ENCODE results near the gene VAMP4.
A peak's percentile ranks its signal among the peaks of the same experiment; 100 is the strongest.
"Not testable (repeated sequence)": the region's sequence is repeated elsewhere in the genome, so short reads cannot be mapped to it uniquely, and the experiment has no call there.

The VAMP4 gene

GRCh38 chr1:171699531-171699930 lies 42.3 kb downstream of the VAMP4 start:
- DNase-seq (ENCODE audit: low spot score) = no peak

DNA sequence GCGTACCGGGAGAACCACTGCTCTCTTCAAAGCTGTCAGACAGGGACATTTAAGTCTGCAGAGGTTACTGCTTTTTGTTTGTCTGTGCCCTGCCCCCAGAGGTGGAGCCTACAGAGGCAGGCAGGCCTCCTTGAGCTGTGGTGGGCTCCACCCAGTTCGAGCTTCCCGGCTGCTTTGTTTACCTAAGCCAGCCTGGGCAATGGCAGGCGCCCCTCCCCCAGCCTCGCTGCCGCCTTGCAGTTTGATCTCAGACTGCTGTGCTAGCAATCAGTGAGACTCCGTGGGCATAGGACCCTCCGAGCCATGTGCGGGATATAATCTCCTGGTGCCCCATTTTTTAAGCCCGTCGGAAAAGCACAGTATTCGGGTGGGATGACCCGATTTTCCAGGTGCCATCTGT lies 46.1 kb downstream of the VAMP4 start:
- DNase-seq (ENCODE audit: low spot score) = not testable (repeated sequence)

DNA sequence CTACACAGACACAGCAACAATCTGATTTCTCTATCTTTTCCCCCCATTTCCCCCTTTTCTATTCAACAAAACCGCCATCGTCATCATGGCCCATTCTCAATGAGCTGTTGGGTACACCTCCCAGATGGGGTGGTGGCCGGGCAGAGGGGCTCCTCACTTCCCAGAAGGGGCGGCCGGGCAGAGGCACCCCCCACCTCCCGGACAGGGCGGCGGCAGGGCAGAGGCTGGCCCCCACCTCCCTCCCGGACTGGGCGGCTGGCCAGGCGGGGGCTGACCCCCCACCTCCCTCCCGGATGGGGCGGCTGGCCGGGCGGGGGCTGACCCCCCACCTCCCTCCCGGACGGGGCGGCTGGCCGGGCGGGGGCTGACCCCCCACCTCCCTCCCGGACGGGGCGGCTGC lies 48.3 kb downstream of the VAMP4 start:
- not testable (repeated sequence) for DNase-seq (ENCODE audit: low spot score)

GRCh38 chr1:171683870-171684269 lies 58.0 kb downstream of the VAMP4 start:
- no peak for DNase-seq (ENCODE audit: low spot score)

DNA sequence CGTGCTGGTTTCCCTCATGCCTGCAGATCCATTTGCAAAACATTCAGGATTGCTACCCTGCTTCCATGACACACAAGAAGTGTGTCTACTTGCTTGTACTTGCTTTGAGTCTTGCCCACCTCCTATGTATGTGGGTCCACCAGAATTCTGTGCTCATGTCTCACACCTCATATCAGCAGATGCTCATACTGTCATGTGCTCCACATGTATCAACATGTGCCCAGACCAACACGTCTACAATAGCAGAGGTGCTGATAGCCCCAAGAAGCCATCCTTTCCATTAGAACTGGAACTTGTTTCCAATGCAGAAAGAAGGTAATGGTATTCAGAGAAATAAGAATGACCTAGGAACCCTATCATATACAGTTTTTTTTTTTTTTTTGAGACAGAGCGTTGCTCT lies 61.5 kb downstream of the VAMP4 start:
- DNase-seq (ENCODE audit: low spot score) = no peak

- DNase-seq (ENCODE audit: low spot score) = no peak
These were observed 65.0 kb downstream of the VAMP4 start for GRCh38 chr1:171676823-171677222.

DNA sequence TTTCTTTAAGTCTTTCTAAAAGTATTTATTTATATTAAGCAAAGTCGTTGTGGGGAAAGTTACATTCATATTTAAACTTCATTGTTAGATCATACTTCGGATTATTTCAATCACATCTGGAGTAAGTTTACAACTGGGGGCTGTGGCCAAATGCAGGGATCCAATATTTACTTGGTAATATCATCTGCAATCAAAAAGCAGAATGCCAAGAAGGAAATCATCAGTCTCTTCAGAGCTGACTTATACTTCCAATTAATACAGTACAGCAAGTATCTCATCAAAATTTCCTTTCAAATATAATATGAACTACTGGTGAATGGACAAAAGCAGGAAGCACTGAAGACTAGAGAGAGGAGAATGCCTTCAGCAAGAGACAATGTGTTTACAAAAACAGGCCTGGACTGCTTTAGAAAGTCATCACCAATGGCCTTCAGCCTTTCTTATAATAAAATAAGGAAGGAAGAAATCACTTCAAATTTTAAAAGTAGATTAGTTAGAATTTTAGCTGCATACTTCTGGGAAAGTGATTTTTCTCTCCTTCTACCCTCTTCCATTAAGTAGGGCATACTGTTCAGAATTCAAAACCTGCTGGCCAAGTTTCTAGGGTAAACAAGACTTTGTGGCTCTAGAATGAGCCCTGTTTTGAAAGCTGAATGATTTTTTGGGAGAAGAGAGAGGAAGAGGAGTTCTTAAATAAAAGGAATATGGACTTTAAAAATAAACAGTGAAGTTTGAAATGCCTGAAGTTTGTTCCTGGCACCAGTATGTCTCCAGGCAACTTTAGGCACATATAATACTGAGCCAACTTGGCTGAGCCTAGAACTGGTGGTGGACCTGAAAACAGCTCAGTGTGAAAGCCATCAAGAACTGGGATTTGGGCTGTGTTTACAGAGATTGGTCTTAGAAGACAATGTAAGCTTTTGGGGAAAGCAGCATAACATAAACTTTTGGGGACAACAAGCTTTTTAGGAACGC lies 67.1 kb downstream of the VAMP4 start:
- DNase-seq (ENCODE audit: low spot score) = peak; percentile 42

DNA sequence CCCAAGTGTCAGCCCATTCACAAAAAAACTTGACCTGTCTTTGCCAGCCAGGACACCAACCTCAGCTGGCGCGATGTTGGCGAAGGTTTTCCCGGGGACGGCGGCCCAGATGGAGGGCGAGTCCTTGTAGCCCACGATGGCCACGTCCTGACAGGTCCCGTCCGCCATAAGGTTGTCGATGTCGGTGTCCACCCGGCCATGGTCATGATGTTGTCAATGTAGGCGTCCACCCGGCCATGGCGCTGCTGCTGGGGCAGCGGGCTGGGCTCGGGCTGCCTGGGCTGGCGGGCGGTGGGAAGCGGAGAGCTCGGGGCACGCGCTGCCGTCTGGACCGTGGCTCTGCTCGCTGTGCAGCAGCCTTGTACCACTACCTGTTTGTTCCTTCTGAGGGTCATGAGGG lies 71.1 kb downstream of the VAMP4 start:
- DNase-seq (ENCODE audit: low spot score) = no peak

DNA sequence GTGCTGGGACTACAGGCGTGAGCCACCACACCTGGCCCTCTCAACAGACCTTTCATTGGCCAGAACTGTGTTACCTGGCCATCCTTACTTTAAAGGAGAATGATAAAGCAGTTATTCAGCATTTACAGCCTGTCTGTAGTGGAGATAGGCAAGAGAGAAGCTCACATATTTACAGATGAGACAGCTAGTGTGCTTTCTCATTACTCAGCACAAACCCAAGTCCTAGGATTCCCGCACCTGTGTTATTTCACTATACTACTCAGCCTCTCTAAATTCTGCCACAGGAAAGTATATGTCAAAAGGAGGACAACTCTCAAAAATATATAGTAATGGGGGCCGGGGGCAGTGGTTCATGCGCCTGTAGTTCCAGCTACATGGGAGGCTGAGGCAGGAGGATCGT lies 73.5 kb downstream of the VAMP4 start:
- DNase-seq (ENCODE audit: low spot score) = no peak

DNA sequence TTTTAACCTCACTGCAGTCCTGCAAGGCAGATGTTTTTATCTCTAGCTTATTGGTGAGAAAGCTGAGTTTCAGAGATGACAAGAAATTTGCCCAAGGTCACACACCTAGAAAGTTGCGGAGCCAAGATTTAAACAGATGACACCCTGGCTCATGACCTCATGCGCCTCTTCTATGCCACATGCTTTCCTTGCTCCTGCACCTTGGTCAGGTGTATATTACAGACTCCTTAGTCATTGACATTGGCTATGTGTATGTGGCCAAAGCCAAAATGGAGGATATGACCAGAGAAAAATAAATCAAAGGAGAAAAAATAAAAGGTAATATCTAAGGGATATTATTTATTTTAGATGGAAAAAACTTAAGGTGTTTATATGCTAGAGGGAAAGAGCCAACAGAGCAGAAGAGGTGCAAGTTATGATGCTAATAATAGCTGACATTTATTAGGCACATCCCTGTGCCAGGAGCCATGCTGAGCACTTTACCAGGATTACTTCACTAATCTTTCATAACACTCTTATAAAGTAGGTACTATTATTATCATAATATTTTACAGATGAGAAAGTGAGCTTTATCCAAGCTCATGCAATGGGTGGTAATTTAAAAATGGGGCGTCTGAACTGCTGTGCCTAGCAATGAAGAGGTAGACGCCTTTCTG lies 75.6 kb downstream of the VAMP4 start:
- no peak for DNase-seq (ENCODE audit: low spot score)

GRCh38 chr1:171664976-171665375 lies 76.9 kb downstream of the VAMP4 start:
- no peak for DNase-seq (ENCODE audit: low spot score)

- no peak for DNase-seq (ENCODE audit: low spot score)
These were observed 77.8 kb downstream of the VAMP4 start for GRCh38 chr1:171663854-171664575.

- no peak for DNase-seq (ENCODE audit: low spot score)
These were observed 78.6 kb downstream of the VAMP4 start for GRCh38 chr1:171663036-171663853.

- no peak for DNase-seq (ENCODE audit: low spot score)
These were observed 80.7 kb downstream of the VAMP4 start for GRCh38 chr1:171661076-171661650.

- not testable (repeated sequence) for DNase-seq (ENCODE audit: low spot score)
These were observed 85.7 kb downstream of the VAMP4 start for GRCh38 chr1:171656206-171656605.

DNA sequence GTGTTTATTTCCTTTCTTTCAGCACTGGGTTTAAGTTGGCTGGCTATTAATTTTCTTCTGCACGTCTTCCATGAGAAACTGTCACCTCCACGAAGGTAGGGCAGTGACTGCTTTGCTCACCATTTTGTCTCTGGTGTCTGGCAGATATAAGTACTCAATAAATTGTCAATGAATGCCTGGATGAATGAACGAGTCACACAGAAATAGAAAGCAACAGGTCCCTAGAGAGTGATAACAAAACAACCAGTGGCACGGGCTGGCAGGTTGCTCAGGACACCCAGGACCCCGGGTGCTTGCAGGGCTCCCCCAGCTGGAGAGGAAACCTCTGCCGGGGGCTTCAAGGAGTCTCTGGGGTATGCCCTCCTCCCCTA lies 86.1 kb downstream of the VAMP4 start:
- DNase-seq (ENCODE audit: low spot score) = no peak

GRCh38 chr1:171654942-171655745 lies 86.7 kb downstream of the VAMP4 start:
- peak; percentile 27 for DNase-seq (ENCODE audit: low spot score)

GRCh38 chr1:171654201-171654941 lies 87.5 kb downstream of the VAMP4 start:
- no peak for DNase-seq (ENCODE audit: low spot score)

DNA sequence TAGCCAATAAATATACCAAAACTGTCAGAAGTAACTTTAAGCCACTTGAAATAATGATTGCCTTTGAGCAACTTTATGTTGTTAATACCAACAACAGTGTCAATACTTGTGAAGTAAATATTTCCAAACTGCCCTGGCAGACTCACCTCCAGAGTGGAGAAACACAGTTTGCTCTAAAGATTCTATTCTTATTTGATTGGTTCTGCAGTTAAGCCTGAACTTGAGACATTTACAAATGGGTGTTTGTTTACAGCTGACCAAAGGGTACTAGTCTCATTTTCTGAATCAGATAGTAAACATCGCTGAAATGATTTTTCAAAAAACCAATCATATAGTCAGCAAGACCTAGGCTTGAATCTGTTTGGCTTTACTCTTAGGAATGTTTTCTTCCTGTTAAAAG lies 88.1 kb downstream of the VAMP4 start:
- no peak for DNase-seq (ENCODE audit: low spot score)

Data from pons (tissue), 1 donor.